Measurements from ENCODE around the gene ACAP2. TPM values are rescaled to one million over a fixed set of nuclear protein-coding genes. Genes with fewer than 3 reads are reported as not detected.
"Not testable (repeated sequence)": the region's sequence is repeated elsewhere in the genome, so short reads cannot be mapped to it uniquely, and the experiment has no call there.

Gene ACAP2
- total RNA-seq, 1 donor from 2014 or later: 59.4 TPM

- no peak for DNase-seq (ENCODE audit: extremely low spot score in 2 of 2)
- intact Hi-C loops (cut with DNase I): no loop called here
- no peaks in the 10 kb centered on the region for H3K9me3 ChIP-seq
- H3K36me3 ChIP-seq: peaks cover 4 to 24% of the 10 kb centered on the region in 2 donors
- no peaks in the 10 kb centered on the region for H3K27me3 ChIP-seq
- no peak overlapping the region for H3K4me3 ChIP-seq
- no peak for TF ChIP-seq POLR2A (IDR thresholded peaks at IDR 0.05)
- TF ChIP-seq POLR2AphosphoS5 (IDR thresholded peaks at IDR 0.05; ENCODE audit: insufficient read depth in 1 of 2, low read depth in 1 of 2): no peak
- no peak for TF ChIP-seq CTCF (IDR thresholded peaks at IDR 0.05)
- no peaks in the 10 kb centered on the region for H3K4me1 ChIP-seq
- no peak overlapping the region for H3K27ac ChIP-seq
Measured at GRCh38 chr3:195302431-195302830, 140.4 kb downstream of the ACAP2 start.

- DNase-seq (ENCODE audit: extremely low spot score in 2 of 2): no peak
Measured at GRCh38 chr3:195297446-195297845, 145.4 kb downstream of the ACAP2 start.

GRCh38 chr3:195296662-195297061 is 146.2 kb downstream of the ACAP2 start:
- Histone ChIP-seq H3K27me3 (no peaks in the 10 kb centered on the region), H3K27ac (no peak overlapping the region), H3K9me3 (no peaks in the 10 kb centered on the region), H3K4me1 (no peaks in the 10 kb centered on the region), H3K36me3 (peaks cover 0 to 44% of the 10 kb centered on the region in 2 donors), H3K4me3 (no peak overlapping the region)
- intact Hi-C loops (cut with DNase I): no loop called here
- no peak for TF ChIP-seq POLR2AphosphoS5 (IDR thresholded peaks at IDR 0.05; ENCODE audit: insufficient read depth in 1 of 2, low read depth in 1 of 2)
- TF ChIP-seq POLR2A (IDR thresholded peaks at IDR 0.05): no peak
- no peak for TF ChIP-seq CTCF (IDR thresholded peaks at IDR 0.05)
- no peak for DNase-seq (ENCODE audit: extremely low spot score in 2 of 2)

More at GRCh38 chr3:195297446-195297845, 145.4 kb downstream of the ACAP2 start:
- Histone ChIP-seq H3K9me3 (no peaks in the 10 kb centered on the region), H3K4me3 (no peak overlapping the region), H3K4me1 (no peaks in the 10 kb centered on the region), H3K27me3 (no peaks in the 10 kb centered on the region), H3K36me3 (peaks cover 4 to 47% of the 10 kb centered on the region in 2 donors), H3K27ac (no peak overlapping the region)
- intact Hi-C loops (cut with DNase I): no loop called here
- TF ChIP-seq POLR2AphosphoS5 (IDR thresholded peaks at IDR 0.05; ENCODE audit: insufficient read depth in 1 of 2, low read depth in 1 of 2): no peak

DNA sequence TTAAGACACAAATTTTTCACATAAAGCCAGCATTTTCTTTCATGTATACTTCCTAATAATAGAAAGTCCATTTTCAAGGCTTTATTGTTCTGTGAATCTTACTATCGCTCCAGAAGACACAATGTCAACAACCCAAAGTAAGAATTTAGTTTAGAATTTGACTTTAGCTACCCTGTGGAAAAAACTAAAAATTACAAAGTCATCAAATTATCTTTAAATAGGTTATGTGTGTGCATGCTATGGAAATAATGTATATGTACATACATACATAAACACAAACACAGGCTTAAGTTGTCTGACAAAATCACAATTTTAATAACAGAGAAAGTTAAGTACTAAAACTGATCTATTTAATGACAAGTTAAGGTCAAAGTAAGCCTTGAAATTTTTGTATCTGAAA is 151.7 kb downstream of the ACAP2 start:
- no peak for DNase-seq (ENCODE audit: extremely low spot score in 2 of 2)
- Histone ChIP-seq H3K27ac (no peak overlapping the region), H3K4me1 (no peaks in the 10 kb centered on the region), H3K27me3 (no peaks in the 10 kb centered on the region), H3K9me3 (no peaks in the 10 kb centered on the region), H3K4me3 (no peak overlapping the region), H3K36me3 (peaks cover 0 to 47% of the 10 kb centered on the region in 2 donors)
- intact Hi-C loops (cut with DNase I): no loop called here
- TF ChIP-seq CTCF (IDR thresholded peaks at IDR 0.05): no peak
- TF ChIP-seq POLR2AphosphoS5 (IDR thresholded peaks at IDR 0.05; ENCODE audit: insufficient read depth in 1 of 2, low read depth in 1 of 2): no peak
- TF ChIP-seq POLR2A (IDR thresholded peaks at IDR 0.05): no peak

DNA sequence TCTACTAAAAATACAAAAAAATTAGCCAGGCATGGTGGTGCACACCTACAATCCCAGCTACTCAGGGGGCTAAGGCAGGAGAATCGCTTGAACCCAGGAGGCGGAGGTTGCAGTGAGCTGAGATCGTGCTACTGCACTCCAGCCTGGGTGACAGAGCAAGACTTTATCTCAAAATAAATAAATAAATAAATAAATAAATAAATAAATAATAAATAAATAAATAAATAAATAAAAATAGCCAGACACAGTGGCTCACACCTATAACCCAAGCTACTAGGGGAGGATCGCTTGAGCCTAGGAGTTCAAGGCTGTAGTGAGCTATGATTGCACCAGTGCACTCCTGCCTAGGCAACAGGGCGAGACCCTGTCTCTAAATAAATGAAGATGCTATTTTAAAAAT is 152.2 kb downstream of the ACAP2 start:
- peaks cover 0 to 50% of the 10 kb centered on the region in 2 donors for H3K36me3 ChIP-seq

DNA sequence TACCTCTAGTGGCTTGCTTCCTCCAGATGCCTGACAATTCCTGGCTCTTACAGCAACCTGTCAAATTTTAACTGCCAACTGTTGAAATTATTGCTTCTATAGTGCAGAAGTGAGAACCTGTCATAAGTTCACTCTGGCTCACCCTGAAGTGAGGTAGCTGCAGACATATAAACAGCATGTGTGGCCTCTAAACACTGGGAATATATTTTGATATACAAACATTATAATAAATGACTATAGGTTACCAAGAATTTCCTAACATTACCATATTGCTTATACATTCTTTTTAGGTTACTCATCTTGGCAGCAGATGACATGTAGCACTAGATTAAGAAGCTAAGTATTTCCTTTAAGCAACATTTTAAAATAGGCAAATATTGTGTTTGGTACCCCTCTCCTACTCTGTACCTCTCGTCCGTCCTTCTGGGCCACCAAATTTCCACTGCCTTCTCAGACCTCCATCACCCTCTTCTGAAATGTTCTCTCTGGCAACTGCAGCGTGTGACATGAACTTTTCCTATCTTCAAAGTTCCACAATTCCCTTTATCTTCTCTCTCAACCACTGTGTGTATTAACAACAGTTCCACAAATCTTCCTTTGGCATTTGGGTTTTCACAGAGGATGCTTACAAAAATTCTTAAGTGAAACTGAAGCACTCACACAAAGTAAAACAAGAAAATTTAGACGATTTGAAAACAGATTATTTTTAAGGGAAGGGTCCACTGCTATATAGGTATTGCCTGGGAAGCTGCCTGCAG is 156.5 kb downstream of the ACAP2 start:
- H3K36me3 ChIP-seq: peaks cover 0 to 35% of the 10 kb centered on the region in 2 donors

More for the DNA sequence above, 152.2 kb downstream of the ACAP2 start:
- H3K4me3 ChIP-seq; H3K4me1 ChIP-seq; intact Hi-C loops (cut with DNase I); H3K9me3 ChIP-seq; H3K27ac ChIP-seq; DNase-seq (ENCODE audit: extremely low spot score in 2 of 2); H3K27me3 ChIP-seq: not testable (repeated sequence)

More for the DNA sequence above, 156.5 kb downstream of the ACAP2 start:
- no peak for TF ChIP-seq CTCF (IDR thresholded peaks at IDR 0.05)
- no peak for TF ChIP-seq POLR2AphosphoS5 (IDR thresholded peaks at IDR 0.05; ENCODE audit: insufficient read depth in 1 of 2, low read depth in 1 of 2)
- TF ChIP-seq POLR2A (IDR thresholded peaks at IDR 0.05): no peak
- no peak overlapping the region for H3K27ac ChIP-seq
- H3K9me3 ChIP-seq: no peaks in the 10 kb centered on the region
- H3K27me3 ChIP-seq: no peaks in the 10 kb centered on the region
- DNase-seq (ENCODE audit: extremely low spot score in 2 of 2): no peak
- no peak overlapping the region for H3K4me3 ChIP-seq
- intact Hi-C loops (cut with DNase I): no loop called here
- H3K4me1 ChIP-seq: no peaks in the 10 kb centered on the region

Measured in vagina (tissue), 2 donors.